GM12878 (cell line): ENCODE measurements around the gene ARHGAP40.

ENCODE experiments used
- EZH2 ChIP-seq: IDR thresholded peaks from 2 replicates; pipeline ENCODE4 v1.6.1; 2012; ENCODE audit warnings: low read depth, mild to moderate bottlenecking, control low read depth, inconsistent platforms, low read length, borderline replicate concordance; ENCODE audit not compliant: control insufficient read depth
- NFIC ChIP-seq: IDR thresholded peaks from 2 replicates; pipeline ENCODE4 v1.6.1; 2012; ENCODE audit warnings: low read depth, mild to moderate bottlenecking, inconsistent platforms, low read length, moderate library complexity
- RAD21 ChIP-seq: IDR thresholded peaks from 2 replicates; pipeline ENCODE4 v1.6.1; 2011; ENCODE audit warnings: mild to moderate bottlenecking, low read depth, low read length, moderate library complexity; ENCODE audit not compliant: insufficient read depth
- TAF1 ChIP-seq: IDR thresholded peaks from 2 replicates; pipeline ENCODE4 v1.6.1; 2011; ENCODE audit warnings: mild to moderate bottlenecking, low read depth, low read length, borderline replicate concordance
- TF ChIP-seq, protein P1 (sequence below), 3 experiments: IDR thresholded peaks in 2 of 3; conservative IDR thresholded peaks in 1 of 3; 2 replicates each; pipeline ENCODE4 v1.5.1; 2011; ENCODE audit warnings: low read depth in 3 of 3, low read length in 3 of 3, mild to moderate bottlenecking in 3 of 3, control low read depth in 2 of 3, moderate library complexity in 2 of 3, inconsistent platforms in 1 of 3, mixed read lengths in 1 of 3; ENCODE audit not compliant: control insufficient read depth in 2 of 3, insufficient read depth in 1 of 3; ENCODE audit errors: extremely low read depth in 1 of 3
- TF ChIP-seq, protein P2 (sequence below): IDR thresholded peaks from 2 replicates; pipeline ENCODE4 v1.6.1; 2011; ENCODE audit warnings: low read depth, mild to moderate bottlenecking, low read length, moderate library complexity, borderline replicate concordance; ENCODE audit errors: extremely low read depth
- TF ChIP-seq, protein P3 (sequence below): IDR thresholded peaks from 2 replicates; pipeline ENCODE4 v1.6.1; 2011; ENCODE audit warnings: low read depth, low read length, improper control_type of control experiment, borderline replicate concordance
- TF ChIP-seq, protein P4 (sequence below): IDR thresholded peaks from 2 replicates; pipeline ENCODE4 v1.6.1; 2012; ENCODE audit warnings: low read length, inconsistent platforms

DNA sequence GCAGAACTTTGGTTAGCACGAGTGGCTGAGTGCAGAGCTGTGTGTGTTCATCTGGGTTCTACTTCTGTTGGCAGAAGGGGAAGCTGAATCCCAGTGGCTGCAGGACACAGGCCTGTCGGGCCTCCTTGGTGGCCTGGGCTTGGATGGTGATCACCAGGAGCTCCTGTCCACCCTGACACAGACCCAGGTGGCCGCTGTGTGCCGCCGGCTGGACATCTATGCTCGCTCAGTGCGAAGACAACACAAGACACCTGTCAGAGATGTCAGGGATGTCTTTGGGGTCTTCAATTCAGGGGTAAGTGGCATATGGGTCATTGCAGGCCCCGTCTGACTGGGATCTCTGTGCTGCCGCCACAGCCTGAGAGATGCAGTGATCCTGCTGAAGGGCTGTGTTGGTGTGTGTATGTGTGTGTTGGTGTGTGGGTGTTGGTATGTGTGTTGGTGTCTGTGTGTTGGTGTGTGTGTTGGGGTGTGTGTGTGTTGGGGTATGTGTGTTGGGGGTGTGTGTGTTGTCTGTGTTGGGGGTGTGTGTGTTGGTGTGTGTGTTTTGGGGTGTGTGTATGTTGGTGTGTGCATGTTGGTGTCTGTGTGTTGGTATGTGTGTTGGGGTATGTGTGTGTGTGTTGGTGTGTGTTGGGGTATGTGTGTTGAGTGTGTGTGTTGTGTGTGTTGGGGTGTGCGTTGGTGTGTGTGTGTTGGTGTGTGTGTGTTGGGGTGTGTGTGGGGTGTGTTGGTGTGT is 25.5 kb downstream of the ARHGAP40 start:
- TF ChIP-seq EZH2 (no peak), RAD21 (no peak), TAF1 (no peak), NFIC (no peak)
- TF ChIP-seq, protein P1, sequence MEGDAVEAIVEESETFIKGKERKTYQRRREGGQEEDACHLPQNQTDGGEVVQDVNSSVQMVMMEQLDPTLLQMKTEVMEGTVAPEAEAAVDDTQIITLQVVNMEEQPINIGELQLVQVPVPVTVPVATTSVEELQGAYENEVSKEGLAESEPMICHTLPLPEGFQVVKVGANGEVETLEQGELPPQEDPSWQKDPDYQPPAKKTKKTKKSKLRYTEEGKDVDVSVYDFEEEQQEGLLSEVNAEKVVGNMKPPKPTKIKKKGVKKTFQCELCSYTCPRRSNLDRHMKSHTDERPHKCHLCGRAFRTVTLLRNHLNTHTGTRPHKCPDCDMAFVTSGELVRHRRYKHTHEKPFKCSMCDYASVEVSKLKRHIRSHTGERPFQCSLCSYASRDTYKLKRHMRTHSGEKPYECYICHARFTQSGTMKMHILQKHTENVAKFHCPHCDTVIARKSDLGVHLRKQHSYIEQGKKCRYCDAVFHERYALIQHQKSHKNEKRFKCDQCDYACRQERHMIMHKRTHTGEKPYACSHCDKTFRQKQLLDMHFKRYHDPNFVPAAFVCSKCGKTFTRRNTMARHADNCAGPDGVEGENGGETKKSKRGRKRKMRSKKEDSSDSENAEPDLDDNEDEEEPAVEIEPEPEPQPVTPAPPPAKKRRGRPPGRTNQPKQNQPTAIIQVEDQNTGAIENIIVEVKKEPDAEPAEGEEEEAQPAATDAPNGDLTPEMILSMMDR (IDR thresholded peaks at IDR 0.05 in 2 of 3, conservative IDR thresholded peaks at IDR 0.05 in 1 of 3; ENCODE audit: control insufficient read depth in 2 of 3, extremely low read depth in 1 of 3, insufficient read depth in 1 of 3, low read depth in 3 of 3, low read length in 3 of 3): no peak
- TF ChIP-seq, protein P2, sequence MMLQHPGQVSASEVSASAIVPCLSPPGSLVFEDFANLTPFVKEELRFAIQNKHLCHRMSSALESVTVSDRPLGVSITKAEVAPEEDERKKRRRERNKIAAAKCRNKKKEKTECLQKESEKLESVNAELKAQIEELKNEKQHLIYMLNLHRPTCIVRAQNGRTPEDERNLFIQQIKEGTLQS: no peak
- TF ChIP-seq, protein P3, sequence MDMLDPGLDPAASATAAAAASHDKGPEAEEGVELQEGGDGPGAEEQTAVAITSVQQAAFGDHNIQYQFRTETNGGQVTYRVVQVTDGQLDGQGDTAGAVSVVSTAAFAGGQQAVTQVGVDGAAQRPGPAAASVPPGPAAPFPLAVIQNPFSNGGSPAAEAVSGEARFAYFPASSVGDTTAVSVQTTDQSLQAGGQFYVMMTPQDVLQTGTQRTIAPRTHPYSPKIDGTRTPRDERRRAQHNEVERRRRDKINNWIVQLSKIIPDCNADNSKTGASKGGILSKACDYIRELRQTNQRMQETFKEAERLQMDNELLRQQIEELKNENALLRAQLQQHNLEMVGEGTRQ: no peak
- TF ChIP-seq, protein P4, sequence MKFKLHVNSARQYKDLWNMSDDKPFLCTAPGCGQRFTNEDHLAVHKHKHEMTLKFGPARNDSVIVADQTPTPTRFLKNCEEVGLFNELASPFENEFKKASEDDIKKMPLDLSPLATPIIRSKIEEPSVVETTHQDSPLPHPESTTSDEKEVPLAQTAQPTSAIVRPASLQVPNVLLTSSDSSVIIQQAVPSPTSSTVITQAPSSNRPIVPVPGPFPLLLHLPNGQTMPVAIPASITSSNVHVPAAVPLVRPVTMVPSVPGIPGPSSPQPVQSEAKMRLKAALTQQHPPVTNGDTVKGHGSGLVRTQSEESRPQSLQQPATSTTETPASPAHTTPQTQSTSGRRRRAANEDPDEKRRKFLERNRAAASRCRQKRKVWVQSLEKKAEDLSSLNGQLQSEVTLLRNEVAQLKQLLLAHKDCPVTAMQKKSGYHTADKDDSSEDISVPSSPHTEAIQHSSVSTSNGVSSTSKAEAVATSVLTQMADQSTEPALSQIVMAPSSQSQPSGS: no peak
